Cardiac fibroblast (primary cell): ENCODE data around the gene SNUPN.

Experiments used
- DNase-seq, 2 donors: peaks; one replicate each; pipeline versions ENCODE4 v3.0.0 to v3.0.0-alpha.2; 2010; ENCODE audit warnings: low read depth in 2 of 2
- H3K4me3 ChIP-seq, 2 donors: replicated peaks in 1 of 2; 1 replicate in 1 of 2; 2 replicates in 1 of 2; pipeline ENCODE4 v1.5.1; 2011; ENCODE audit warnings: low read depth in 2 of 2, low read length in 2 of 2, mild to moderate bottlenecking in 2 of 2, moderate library complexity in 1 of 2
- CTCF ChIP-seq: IDR thresholded peaks from one replicate; pipeline ENCODE4 v1.5.1; 2011; ENCODE audit warnings: low read depth, mild to moderate bottlenecking, low read length, inconsistent platforms

The SNUPN gene

GRCh38 chr15:75631935-75632334 is 6.4 kb upstream of the SNUPN start:
- DNase-seq, result no peak
- TF ChIP-seq CTCF, result no peak
- H3K4me3 ChIP-seq, result no peak overlapping the region

GRCh38 chr15:75622505-75622904 is 3.0 kb downstream of the SNUPN start:
- no peak overlapping the region for H3K4me3 ChIP-seq
- TF ChIP-seq CTCF, result no peak
- no peak for DNase-seq

GRCh38 chr15:75620841-75621391 is 4.6 kb downstream of the SNUPN start:
- DNase-seq, result peak; percentile 94 to 97
- H3K4me3 ChIP-seq, result peak overlapping the region; percentile 3 to 33
- peak; percentile 48 for TF ChIP-seq CTCF

GRCh38 chr15:75620058-75620820 is 5.3 kb downstream of the SNUPN start:
- TF ChIP-seq CTCF, result no peak
- DNase-seq, result peak; percentile 62 to 90

GRCh38 chr15:75616766-75617165 is 8.8 kb downstream of the SNUPN start:
- no peak for DNase-seq
- TF ChIP-seq CTCF, result no peak
- H3K4me3 ChIP-seq, result no peak overlapping the region

More at GRCh38 chr15:75620058-75620820, 5.3 kb downstream of the SNUPN start:
- peak overlapping the region; percentile 3 to 33 for H3K4me3 ChIP-seq

GRCh38 chr15:75606711-75607699 is 18.5 kb downstream of the SNUPN start:
- H3K4me3 ChIP-seq, result no peak overlapping the region
- TF ChIP-seq CTCF, result no peak
- DNase-seq, result no peak
